Aorta (tissue), 5 donors: ENCODE results near the gene CCNI2. TPM values are rescaled to one million over a fixed set of nuclear protein-coding genes. Genes with fewer than 3 reads are reported as not detected.
A peak's percentile ranks its signal among the peaks of the same experiment; 100 is the strongest.

ENCODE experiments used
- ATAC-seq: fragments of 200-7000 bp; cut with Tn5 transposase; one replicate; pipeline ENCODE4 v1.9.1; 2022; ENCODE audit warnings: moderate library complexity; ENCODE audit not compliant: low FRiP score
- DNase-seq, 2 donors: peaks; one replicate each; pipeline ENCODE4 v3.0.0-alpha.2; 2020
- H3K27ac ChIP-seq, 2 donors: one replicate each; pipeline ENCODE4 v1.5.1; 2013; ENCODE audit warnings: low read length in 2 of 2, mild to moderate bottlenecking in 2 of 2, moderate library complexity in 2 of 2, control low read depth in 1 of 2, inconsistent platforms in 1 of 2, low read depth in 1 of 2
- H3K27me3 ChIP-seq, 2 donors: one replicate each; pipeline ENCODE4 v1.6.1; 2013; ENCODE audit warnings: control low read depth in 1 of 2, low read length in 1 of 2, mild to moderate bottlenecking in 1 of 2, moderate library complexity in 1 of 2; ENCODE audit not compliant: insufficient read depth in 2 of 2, control insufficient read depth in 1 of 2
- H3K36me3 ChIP-seq, 2 donors: one replicate each; pipeline ENCODE4 v1.6.1; 2013; ENCODE audit warnings: control low read depth in 1 of 2, low read length in 1 of 2, mild to moderate bottlenecking in 1 of 2; ENCODE audit not compliant: insufficient read depth in 2 of 2, control insufficient read depth in 1 of 2
- H3K4me1 ChIP-seq, 2 donors: one replicate each; pipeline ENCODE4 v1.6.1; 2013; ENCODE audit warnings: low read length in 2 of 2, control low read depth in 1 of 2, mild to moderate bottlenecking in 1 of 2, moderate library complexity in 1 of 2; ENCODE audit not compliant: insufficient read depth in 2 of 2, control insufficient read depth in 1 of 2
- H3K4me3 ChIP-seq, 2 donors: one replicate each; pipeline ENCODE4 v1.5.1; 2013; ENCODE audit warnings: low read length in 2 of 2, control low read depth in 1 of 2, mild to moderate bottlenecking in 1 of 2
- H3K9me3 ChIP-seq: one replicate; pipeline ENCODE4 v1.6.1; 2013; ENCODE audit warnings: mild to moderate bottlenecking, low read length; ENCODE audit not compliant: control insufficient read depth
- WGBS, 2 donors: extraction: QIAGEN DNeasy Blood & Tissue Kit; methylation state at CpG; one replicate each; pipeline ENCODE4 v1.1.7; 2013; 5-methylcytosine and 5-hydroxymethylcytosine counted together
- intact Hi-C, 2 donors: fragments of 100-400 bp; cut with DNase I; formaldehyde crosslinking; loops; one replicate each; pipeline versions ENCODE4 v1.14.2 to v1.15.0; 2022
- polyA plus RNA-seq, 2 donors: library from polyadenylated mRNA; stranded (reverse); fragments of 200-250 nt; gene quantifications; one replicate each; pipeline ENCODE4 v1.2.3, GENCODE V29; 2013
- total RNA-seq, 2 donors: library from RNA; stranded (reverse); fragmentation: NEBNext Ultra II Directional; extraction: Animal tissue kit (Norgen Biotek cat#: 25700); gene quantifications; one replicate each; pipeline ENCODE4 v1.2.1, GENCODE V29; 2021
- donor health status: healthy with polysubstance abuse.
- donor health status: Bipolar disorder and iron deficiency.
- donor health status: DM: no; HTN: no; CAD: no.
- donor health status: DM: no; HTN: no; CAD: no.
- donor health status: DM: yes; HTN: yes; CAD: no.

Gene CCNI2
- total and polyA plus RNA-seq, 4 donors = 0.38 TPM; not detected in 3

DNA sequence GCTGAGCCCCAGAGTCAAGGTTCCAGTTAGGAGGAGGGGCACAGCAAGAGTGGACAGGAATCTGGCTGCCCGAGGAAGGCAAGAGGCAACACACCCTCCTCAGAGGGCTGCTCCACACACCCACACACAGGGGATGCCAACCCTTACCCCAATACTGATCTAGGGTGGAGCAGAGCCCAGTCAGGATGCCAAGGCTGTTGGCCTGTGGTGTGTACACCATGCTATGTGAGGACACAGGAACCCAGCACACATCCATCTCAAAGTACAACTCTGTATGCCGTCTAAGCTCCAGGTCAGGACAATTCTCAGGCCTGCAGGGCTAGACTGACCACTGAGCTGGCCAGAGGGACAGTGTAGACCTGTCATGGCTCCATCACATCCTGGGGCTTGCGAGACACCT is 27.2 kb downstream of the CCNI2 start:
- Histone ChIP-seq H3K4me3 (no peak overlapping the region), H3K4me1 (peaks cover 0 to 8% of the 10 kb centered on the region in 2 donors), H3K9me3 (no peaks in the 10 kb centered on the region), H3K36me3 (no peaks in the 10 kb centered on the region), H3K27me3 (no peaks in the 10 kb centered on the region), H3K27ac (peak overlapping the region; percentile 23 to 45)
- WGBS, 2 donors = 5 to 9% methylated on average over 3 of the region's 3 CpGs
- intact Hi-C loops = no loop called here
- DNase-seq (peak in 1 of 2 donors; percentile 51), ATAC-seq (no peak)

DNA sequence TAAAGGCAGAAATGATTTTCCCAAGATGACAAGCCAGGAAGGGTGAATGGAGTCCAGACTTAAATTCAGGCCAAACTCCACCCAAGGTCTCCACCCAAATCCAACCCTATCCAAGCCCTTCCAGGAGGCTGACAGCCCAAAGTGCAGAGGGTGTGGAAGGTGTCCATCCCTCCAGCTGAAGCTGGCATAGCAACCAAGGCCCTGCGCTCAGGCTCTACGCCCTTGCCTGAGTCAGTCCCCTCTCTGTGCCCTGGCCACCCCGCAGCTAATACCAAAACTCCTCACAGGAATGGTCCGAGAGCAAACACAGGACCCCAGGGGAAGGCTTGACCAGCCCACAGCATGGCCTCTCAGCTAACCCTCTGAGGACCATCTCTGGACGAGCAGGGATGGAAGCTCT is 27.7 kb downstream of the CCNI2 start:
- intact Hi-C loops = no loop called here
- peak; percentile 58 to 79 for DNase-seq
- H3K27me3 ChIP-seq = no peaks in the 10 kb centered on the region
- H3K9me3 ChIP-seq = no peaks in the 10 kb centered on the region
- H3K4me1 ChIP-seq = peaks cover 0 to 8% of the 10 kb centered on the region in 2 donors
- peak overlapping the region; percentile 45 to 65 for H3K27ac ChIP-seq
- 9 to 12% methylated on average over 5 of the region's 5 CpGs for WGBS, 2 donors
- ATAC-seq = no peak
- no peak overlapping the region for H3K4me3 ChIP-seq
- no peaks in the 10 kb centered on the region for H3K36me3 ChIP-seq

DNA sequence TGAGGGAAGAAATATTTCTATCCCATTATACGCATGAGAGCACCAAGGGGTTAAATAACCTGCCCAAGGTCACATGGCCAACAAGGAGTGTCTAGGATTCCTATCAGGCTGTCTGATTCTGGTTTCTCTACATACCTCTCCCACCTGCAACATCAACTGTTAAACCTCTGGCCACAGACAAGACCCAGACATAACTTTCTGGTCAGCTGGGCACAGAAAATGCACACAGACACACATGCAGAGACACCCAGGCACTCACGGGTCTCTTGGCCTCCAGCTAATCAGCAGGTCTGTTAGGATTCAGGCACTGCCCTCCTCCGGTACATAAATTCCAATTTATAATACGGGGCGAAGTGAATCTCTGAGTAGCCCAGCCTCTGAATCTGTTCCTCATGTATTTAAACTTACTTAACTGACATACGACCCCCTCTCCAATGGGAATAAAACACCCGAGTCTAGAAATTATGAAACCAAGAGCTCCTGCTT is 28.3 kb downstream of the CCNI2 start:
- ATAC-seq (no peak), DNase-seq (no peak)
- 8 to 11% methylated on average over 7 of the region's 7 CpGs for WGBS, 2 donors
- peaks cover 0 to 8% of the 10 kb centered on the region in 2 donors for H3K4me1 ChIP-seq
- H3K27ac ChIP-seq = peak overlapping the region in 1 of 2 donors; percentile 65
- no peaks in the 10 kb centered on the region for H3K36me3 ChIP-seq
- no peaks in the 10 kb centered on the region for H3K27me3 ChIP-seq
- peak overlapping the region; percentile 90 to 97 for H3K4me3 ChIP-seq
- no peaks in the 10 kb centered on the region for H3K9me3 ChIP-seq
- intact Hi-C loops = no loop called here

DNA sequence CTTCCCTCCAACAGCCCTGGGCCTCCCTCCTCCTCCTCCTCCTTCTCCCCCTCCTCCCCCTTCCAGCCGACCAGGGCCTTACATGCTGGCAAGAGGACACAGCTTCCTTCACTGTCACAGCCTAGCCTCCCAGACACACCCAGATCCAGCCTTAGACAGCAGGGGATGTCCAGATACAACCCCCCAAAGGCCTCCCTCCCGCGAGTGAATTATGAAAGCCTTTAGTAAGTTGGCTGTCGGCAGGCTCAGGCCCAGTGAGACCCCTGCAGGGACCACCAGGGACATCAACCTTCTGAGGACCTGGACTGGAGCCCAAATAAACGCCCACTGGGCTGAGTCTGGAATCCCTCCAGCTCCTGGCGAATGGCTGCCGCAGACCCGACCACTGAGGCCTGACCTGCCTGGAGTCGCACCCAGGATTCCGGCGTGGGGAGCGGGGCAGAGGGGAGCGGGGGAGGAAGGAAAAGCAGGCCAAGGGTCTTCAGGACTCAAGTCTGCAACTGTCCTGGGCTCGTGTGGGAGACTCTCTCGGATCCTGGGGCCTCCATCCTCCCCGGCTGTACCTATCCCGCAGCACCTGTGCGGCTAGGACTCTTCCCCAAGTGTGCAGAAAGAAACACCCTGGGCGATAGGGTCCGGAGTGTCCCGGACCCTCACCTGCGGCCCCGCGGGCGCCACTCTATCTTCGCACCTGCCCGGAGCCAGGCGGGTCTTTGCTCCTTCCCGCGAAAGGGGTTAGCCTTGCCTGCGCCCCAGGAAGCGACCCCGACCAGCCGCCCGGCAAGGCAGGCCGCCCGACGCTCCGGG is 29.1 kb downstream of the CCNI2 start:
- DNase-seq (peak in 1 of 2 donors; percentile 60), ATAC-seq (no peak)
- H3K4me1 ChIP-seq = peaks cover 0 to 8% of the 10 kb centered on the region in 2 donors
- H3K36me3 ChIP-seq = no peaks in the 10 kb centered on the region
- intact Hi-C loops = no loop called here
- no peaks in the 10 kb centered on the region for H3K27me3 ChIP-seq
- H3K9me3 ChIP-seq = no peaks in the 10 kb centered on the region
- H3K27ac ChIP-seq = peak overlapping the region; percentile 75 to 83
- 1 to 2% methylated on average over 39 of the region's 39 CpGs for WGBS, 2 donors
- peak overlapping the region; percentile 90 to 97 for H3K4me3 ChIP-seq

DNA sequence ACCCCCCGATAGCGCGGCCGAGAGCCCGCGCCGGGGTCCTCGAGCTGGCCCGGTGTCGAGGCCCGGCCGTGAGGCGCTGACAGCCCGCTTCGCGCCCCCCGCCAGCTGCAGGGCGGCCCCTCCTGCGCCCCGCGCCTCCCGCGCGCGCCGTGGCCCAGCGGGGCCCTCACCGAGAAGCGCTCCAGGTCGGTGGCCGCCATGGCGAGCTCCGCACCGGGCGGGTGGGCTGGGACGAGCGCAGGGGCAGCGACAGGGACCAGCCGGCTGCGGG is 29.6 kb downstream of the CCNI2 start:
- peaks cover 0 to 8% of the 10 kb centered on the region in 2 donors for H3K4me1 ChIP-seq
- peak overlapping the region; percentile 65 to 83 for H3K27ac ChIP-seq
- H3K27me3 ChIP-seq = no peaks in the 10 kb centered on the region
- no peaks in the 10 kb centered on the region for H3K36me3 ChIP-seq
- H3K9me3 ChIP-seq = no peaks in the 10 kb centered on the region
- H3K4me3 ChIP-seq = peak overlapping the region; percentile 90 to 97
- DNase-seq = no peak
- WGBS, 2 donors = 1% methylated on average over 15 to 40 of the region's 40 CpGs
- intact Hi-C loops = no loop called here
- ATAC-seq = no peak

DNA sequence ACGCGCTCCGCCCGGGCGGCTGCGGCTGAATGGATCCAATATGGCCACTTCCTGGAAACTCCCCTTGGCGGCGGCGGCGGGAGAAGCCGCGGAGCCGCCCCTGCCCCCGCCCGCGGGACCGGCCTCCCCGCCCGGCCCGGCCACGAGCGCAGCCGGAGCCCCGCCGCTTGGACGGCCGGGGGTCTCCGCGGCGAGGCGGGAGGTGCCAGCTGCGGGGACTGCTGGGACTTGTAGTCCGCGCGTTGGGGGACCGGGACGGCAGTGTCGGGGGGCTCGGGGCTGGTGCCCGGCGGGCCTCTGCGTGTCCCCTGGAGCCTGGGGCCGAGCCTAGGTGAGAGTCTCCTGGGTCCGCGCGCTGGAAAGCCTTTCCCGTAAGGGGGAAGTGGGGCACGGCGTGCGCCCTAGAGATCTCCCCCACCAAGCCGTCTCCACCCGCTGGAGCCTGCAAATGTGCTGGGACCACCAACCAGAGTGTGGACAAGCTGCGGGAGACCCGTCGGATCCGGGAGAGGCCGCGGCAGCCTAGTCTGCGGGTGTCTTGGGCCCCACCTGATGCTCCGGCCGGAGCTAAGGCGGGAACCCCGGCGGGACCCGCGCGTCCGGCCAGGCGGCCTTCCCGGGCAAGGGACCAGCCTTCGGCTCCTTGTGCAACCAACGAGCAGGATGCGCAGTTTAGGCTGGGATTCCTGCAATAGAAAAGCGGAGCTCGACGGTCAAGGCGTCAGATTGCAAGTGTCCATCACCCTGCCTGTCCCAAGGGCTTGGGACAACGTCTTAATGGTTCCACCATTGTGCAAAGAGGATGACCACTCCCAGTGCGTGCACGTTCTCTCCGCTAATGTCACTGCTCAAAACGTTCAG is 30.2 kb downstream of the CCNI2 start, which contains the start of gene SEPTIN8:
SEPTIN8 (minus strand) TSS at position 31 of the 861 bp plus-strand sequence. CDS start 102 bp downstream, outside the sequence.
- intact Hi-C loops = no loop called here
- ATAC-seq (peak; percentile 77), DNase-seq (peak; percentile 74 to 88)
- H3K27me3 ChIP-seq = no peaks in the 10 kb centered on the region
- WGBS, 2 donors = 0 to 1% methylated on average over 54 to 82 of the region's 82 CpGs
- no peaks in the 10 kb centered on the region for H3K9me3 ChIP-seq
- H3K4me3 ChIP-seq = peak within 1 kb of the TSS; percentile 90 to 97
- H3K36me3 ChIP-seq = no peaks in the 10 kb centered on the region
- peaks cover 4 to 5% of the 10 kb centered on the region in 2 donors for H3K4me1 ChIP-seq
- H3K27ac ChIP-seq = peak within 1 kb of the TSS; percentile 83 to 91

DNA sequence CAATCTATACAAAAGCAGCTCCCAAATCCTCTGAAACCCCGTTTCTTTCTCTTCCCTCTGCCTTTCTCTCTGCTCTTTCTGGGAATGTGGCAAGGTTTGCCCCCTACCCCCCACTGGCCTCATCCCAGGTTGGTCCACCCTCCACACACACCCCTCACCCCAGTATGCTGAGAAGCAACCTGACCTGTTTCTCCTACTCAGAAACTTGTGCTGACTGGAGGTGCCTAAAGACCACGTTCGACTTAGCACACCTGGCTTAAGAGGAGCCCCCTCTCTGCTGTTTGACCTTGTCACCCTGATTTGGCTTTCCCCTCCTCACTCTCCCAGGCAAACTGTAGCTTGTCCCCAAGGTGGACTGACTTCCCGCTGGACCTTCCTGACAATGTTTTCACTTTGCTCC is 30.9 kb downstream of the CCNI2 start:
- no peaks in the 10 kb centered on the region for H3K27me3 ChIP-seq
- no peaks in the 10 kb centered on the region for H3K9me3 ChIP-seq
- ATAC-seq (no peak), DNase-seq (no peak)
- H3K36me3 ChIP-seq = no peaks in the 10 kb centered on the region
- 47 to 54% methylated on average over 4 of the region's 4 CpGs for WGBS, 2 donors
- peaks cover 4 to 5% of the 10 kb centered on the region in 2 donors for H3K4me1 ChIP-seq
- H3K27ac ChIP-seq = peak overlapping the region in 1 of 2 donors; percentile 91
- H3K4me3 ChIP-seq = peak overlapping the region in 1 of 2 donors; percentile 97
- intact Hi-C loops = no loop called here

DNA sequence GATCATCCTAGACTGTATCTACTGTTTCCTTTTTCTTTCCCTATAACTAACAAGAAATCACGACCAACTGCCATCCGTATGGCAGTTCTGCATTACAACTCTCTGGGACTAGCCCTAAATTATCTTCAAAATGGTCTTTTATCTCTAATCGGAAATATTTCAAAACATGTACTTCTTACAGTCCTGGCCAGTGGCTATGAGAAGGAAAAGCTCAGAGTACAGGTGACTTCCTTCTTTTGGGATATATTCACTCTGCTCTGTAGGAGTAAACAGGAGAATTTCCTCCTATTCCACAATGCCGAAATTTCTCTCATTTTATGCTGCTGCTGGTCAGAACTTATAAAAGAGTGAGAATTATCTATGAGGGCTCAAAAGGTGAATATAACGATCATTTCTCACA is 31.6 kb downstream of the CCNI2 start:
- no peaks in the 10 kb centered on the region for H3K27me3 ChIP-seq
- H3K4me1 ChIP-seq = peaks cover 1 to 4% of the 10 kb centered on the region in 2 donors
- H3K36me3 ChIP-seq = no peaks in the 10 kb centered on the region
- no peaks in the 10 kb centered on the region for H3K9me3 ChIP-seq
- intact Hi-C loops = no loop called here
- DNase-seq (no peak), ATAC-seq (no peak)
- H3K4me3 ChIP-seq = no peak overlapping the region
- 72% methylated on average over 5 of the region's 5 CpGs for WGBS, 2 donors
- H3K27ac ChIP-seq = no peak overlapping the region
